Amygdala (tissue), 56 donors: ENCODE data around the gene ENTREP3.
A peak's percentile ranks its signal among the peaks of the same experiment; 100 is the strongest.

Experiments
- DNase-seq, 56 donors: peaks; one replicate each; lab custom pipeline; 2025; lab: John Stamatoyannopoulos, UW

Gene ENTREP3

GRCh38 chr1:155205035-155205434, 50.2 kb downstream of the ENTREP3 start:
- peak in 1 of 56 donors; percentile 28 for DNase-seq

GRCh38 chr1:155202731-155203515, 52.4 kb downstream of the ENTREP3 start:
- no peak for DNase-seq

- DNase-seq = no peak
Observed at GRCh38 chr1:155202198-155202597, 53.1 kb downstream of the ENTREP3 start.

- DNase-seq = no peak
Observed at GRCh38 chr1:155200920-155201319, 54.4 kb downstream of the ENTREP3 start.

GRCh38 chr1:155199792-155200191, 55.5 kb downstream of the ENTREP3 start:
- no peak for DNase-seq

- no peak for DNase-seq
Observed at GRCh38 chr1:155198547-155198906, 56.8 kb downstream of the ENTREP3 start.

GRCh38 chr1:155197901-155198546, 57.3 kb downstream of the ENTREP3 start:
- no peak for DNase-seq
